SK-MEL-5 (cell line): ENCODE data around the gene HPCAL1. TPM values are rescaled to one million over a fixed set of nuclear protein-coding genes. Genes with fewer than 3 reads are reported as not detected.

Experiments
- DNase-seq: peaks from one replicate; pipeline ENCODE4 v3.0.0-alpha.2; 2016; ENCODE audit warnings: low read depth, low spot score
- in situ Hi-C: cut with HindIII; loops from 2 replicates; pipeline ENCODE4 v1.10.0; 2016; ENCODE audit warnings: low sequenced_read_pairs, high pct_unique_total_duplicates, low pct_unique_long_range_greater_than_20kb
- total RNA-seq: library from RNA; depleted of rRNA; stranded (reverse); fragments of >200 nt; shearing (Covaris generic); gene quantifications from 2 replicates; pipeline ENCODE4 v1.2.3, GENCODE V29; 2014

HPCAL1 gene
- total RNA-seq, 1 experiment from 2014 or later, result 30.5 TPM

DNA sequence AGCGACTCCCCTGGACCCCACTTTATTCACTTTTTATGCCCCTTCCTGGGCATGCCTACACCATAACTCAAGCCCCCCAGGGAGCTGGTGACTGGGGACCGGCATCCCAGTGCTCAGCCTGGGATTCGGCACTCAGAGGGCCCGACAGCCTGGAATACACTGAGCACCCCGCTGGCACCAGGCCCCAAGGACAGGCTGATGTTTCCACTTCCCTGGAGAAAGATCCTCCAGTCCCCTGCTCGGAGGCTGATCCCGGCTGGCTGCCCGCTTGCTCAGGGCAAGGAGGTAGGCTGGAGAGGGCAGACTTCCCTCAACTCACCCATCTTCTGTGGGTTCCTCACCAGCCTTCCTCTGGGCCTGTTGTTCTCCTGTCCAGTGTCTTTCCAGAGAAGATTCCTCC lies 108.9 kb downstream of the HPCAL1 start:
- in situ Hi-C loops, result no loop called here
- DNase-seq, result no peak

GRCh38 chr2:10412380-10412779 lies 109.7 kb downstream of the HPCAL1 start:
- peak; percentile 80 for DNase-seq
- in situ Hi-C loops, result no loop called here

DNA sequence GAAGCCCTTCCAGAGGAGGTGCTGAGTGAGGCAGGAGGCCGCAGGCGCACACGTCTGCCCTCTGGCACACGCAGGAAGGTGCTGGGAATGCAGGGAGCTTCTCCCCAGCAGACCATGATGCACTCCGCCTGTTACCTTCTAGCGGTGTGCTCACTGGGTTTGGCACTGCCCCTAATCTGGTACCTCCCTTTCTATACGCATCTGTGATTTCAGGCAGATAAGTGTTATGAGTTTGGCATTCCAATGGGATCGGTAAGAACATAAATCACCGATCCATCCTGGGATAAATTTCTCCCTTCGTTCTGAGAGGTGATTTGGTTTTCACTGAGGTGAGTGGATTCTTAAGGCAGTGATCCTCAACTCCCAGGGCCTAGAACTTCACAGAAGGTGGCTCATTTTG lies 110.8 kb downstream of the HPCAL1 start:
- in situ Hi-C loops, result no loop called here
- no peak for DNase-seq

- no peak for DNase-seq
- in situ Hi-C loops, result no loop called here
These were observed 111.3 kb downstream of the HPCAL1 start for GRCh38 chr2:10413991-10414451.

DNA sequence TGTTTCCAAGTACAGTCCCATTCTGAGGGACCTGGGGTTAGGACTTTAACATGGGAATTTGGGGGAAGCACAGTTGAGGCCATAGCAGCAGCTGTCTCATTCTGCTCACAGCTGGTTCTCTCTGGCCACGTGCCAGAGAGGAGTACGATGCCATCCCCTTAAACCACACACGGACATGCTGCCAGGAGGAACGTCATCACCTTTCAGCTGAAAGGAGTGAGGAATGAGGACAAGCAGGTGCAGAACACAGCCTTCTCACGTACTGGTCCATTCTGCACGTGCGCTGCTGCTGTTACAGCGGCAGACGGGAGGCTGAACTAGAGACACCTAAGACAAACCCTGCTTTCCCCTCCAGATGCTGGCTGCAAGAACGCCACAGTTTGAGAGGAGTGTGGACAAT lies 111.9 kb downstream of the HPCAL1 start:
- in situ Hi-C loops, result no loop called here
- DNase-seq, result no peak

GRCh38 chr2:10415048-10415447 lies 112.3 kb downstream of the HPCAL1 start:
- DNase-seq, result no peak
- in situ Hi-C loops, result no loop called here

GRCh38 chr2:10415640-10416039 lies 112.9 kb downstream of the HPCAL1 start:
- in situ Hi-C loops, result no loop called here
- DNase-seq, result no peak

DNA sequence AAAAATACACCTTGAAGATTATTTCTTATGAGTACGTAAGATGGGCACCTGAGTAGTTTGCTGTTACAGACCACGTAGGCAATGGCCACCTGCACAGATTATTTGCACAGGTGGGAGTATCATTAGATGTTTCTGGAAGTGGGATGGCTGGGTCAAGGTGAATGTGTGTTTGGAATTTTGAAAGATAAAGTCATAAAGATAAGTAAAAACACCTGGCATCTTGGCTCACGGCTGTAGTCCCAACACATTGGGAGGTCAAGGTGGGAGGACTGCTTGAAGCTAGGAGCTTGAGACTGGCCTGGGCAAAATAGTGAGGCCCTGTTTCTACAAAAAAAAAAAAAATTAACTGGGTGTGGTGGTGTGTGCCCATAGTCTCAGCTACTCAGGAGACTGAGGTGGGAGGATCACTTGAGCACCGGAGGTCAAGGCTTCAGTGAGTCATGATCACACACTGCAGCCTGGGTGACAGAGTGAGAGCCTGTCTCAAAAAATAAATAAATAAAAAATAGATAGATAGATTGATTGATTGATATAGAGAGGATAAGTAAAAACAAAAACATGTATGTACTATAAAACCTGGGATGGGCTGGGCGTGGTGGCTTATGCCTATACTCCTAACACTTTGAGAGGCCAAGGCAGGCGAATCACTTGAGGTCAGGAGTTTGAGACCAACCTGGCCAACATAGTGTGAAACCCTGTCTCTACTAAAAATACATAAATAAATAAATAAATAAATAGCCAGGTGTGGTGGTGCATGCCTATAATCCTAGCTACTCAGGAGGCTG lies 115.0 kb downstream of the HPCAL1 start:
- in situ Hi-C loops, result no loop called here

GRCh38 chr2:10419553-10420257 lies 117.0 kb downstream of the HPCAL1 start:
- in situ Hi-C loops, result no loop called here
- no peak for DNase-seq

More for the DNA sequence above, 115.0 kb downstream of the HPCAL1 start:
- no peak for DNase-seq

- in situ Hi-C loops, result no loop called here
- no peak for DNase-seq
These were observed 119.5 kb downstream of the HPCAL1 start for GRCh38 chr2:10422251-10422650.

DNA sequence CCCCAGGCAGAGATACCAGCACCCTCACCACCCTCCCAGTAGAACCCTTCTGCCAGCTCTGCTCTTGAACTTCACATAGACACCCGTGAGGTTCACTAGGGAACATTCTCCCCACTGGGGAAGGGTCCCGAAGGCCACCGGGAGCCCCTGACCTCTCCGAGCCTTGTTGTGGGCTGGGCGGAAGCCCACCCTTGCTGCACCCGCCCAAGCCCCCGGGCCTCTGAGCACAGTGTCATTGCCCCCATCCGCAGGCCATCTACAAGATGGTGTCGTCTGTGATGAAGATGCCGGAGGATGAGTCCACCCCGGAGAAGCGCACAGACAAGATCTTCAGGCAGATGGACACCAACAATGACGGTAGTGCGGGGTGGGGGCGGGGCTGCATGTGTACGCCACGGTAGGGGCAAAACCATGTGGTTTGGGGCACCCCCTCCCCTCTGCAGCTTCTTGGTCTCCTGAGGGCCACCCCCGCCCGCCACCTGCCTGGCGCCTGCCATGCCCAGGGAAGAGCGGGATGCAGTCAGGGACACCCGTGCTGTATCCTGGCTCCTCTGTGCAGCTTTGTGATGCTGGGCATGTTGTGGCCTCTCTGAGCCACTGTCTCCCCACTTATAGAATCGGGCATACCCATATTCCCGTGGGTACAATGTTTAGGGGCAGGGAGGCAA lies 120.2 kb downstream of the HPCAL1 start:
- in situ Hi-C loops, result no loop called here
- no peak for DNase-seq

GRCh38 chr2:10423400-10423774 lies 120.7 kb downstream of the HPCAL1 start:
- DNase-seq, result no peak
- in situ Hi-C loops, result no loop called here

DNA sequence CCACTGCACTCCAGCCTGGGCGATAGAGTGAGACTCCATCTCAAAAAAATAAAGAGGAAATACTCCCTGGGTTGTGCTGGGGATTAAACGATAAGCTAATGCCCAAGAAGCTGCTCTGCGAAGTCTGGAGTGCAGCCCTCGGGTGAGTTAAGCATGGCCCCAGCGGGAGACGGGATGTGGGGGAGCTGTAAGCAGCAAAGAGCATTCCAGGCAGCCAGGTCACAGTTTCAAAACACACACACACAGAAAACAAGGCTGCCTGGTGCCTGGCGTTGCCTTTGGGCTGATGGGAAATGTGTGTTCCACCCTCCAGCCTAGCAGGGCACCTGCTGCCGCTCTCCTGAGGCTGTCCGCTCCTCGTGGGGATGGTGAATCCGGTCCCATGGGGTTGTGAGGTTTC lies 121.3 kb downstream of the HPCAL1 start:
- DNase-seq, result no peak
- in situ Hi-C loops, result no loop called here

GRCh38 chr2:10424916-10425505 lies 122.3 kb downstream of the HPCAL1 start:
- in situ Hi-C loops, result no loop called here
- DNase-seq, result no peak

DNA sequence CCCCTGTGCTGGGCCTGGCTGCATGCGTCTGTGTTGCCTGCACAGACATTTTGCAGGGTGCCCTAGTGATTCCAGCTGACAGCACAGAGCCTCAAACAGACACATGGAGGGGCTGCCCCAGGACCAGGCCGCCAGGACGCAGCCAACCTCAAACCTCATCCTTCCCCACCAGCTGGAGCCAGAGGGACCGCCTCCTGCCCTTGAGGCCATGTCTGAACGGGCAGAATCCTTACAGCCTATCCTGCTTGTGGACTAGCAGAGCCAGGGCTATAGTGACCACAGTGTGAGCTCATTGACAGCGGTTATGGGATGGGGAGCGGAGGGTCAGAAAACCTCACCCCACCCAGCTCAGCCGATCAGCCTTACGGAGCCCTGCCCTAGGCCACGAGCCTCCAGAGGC lies 123.0 kb downstream of the HPCAL1 start:
- in situ Hi-C loops, result no loop called here
- no peak for DNase-seq

- no peak for DNase-seq
- in situ Hi-C loops, result no loop called here
These were observed 124.3 kb downstream of the HPCAL1 start for GRCh38 chr2:10426726-10427617.

DNA sequence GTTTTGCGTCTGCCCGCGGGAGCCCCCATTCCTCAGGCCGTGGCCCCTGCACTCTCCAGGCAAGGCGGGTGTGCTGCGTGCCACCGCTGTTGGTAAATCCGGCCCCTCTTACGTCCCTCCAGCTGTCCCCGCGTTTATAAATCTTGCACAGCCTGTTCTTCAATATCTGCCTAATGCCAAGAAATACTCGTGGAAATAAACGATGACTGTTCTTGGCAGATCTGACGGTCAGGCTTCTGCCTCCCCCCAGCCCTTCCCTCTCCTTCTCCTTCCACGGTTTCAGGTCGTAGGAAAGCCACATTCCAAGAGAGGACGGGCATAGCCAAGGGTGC lies 124.9 kb downstream of the HPCAL1 start:
- no peak for DNase-seq
- in situ Hi-C loops, result no loop called here
